ENCODE results near the gene FAM3C.

DNA sequence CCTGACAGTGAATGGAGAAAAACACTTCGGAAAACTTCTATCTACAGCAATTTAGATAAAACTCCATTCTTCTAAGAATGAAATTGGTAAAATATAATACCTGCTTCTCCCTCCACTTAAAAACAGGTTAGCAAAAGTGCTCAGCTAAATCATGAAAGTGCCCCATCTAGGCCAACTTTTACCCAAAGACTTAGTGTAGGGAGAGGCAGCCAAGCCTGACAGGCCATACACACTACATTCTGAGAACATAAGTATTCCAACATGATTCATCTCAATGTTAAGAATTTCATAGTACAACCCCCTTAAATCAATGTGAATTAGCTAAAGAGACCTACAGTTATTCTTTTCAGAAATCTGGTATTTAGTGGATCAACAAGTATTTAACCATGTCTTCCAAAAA, 7.2 kb downstream of the FAM3C start:
- TF ChIP-seq EZH2 (IDR thresholded peaks at IDR 0.05; ENCODE audit: insufficient read depth, poor library complexity, severe bottlenecking) (no peak), EZH2phosphoT487 (IDR thresholded peaks at IDR 0.05; ENCODE audit: insufficient read depth, low read depth) (no peak)
